KOPT-K1 (cell line): ENCODE data around the gene DSCAM.

Experiments used
- H3K27ac ChIP-seq: fragments of 200-600 bp; sonication (generic); 2 replicates; pipeline ENCODE4 v1.5.1; 2016; ENCODE audit warnings: antibody characterized with exemption, mild to moderate bottlenecking, low read depth, low read length; ENCODE audit not compliant: poor library complexity, severe bottlenecking
- H3K36me3 ChIP-seq: fragments of 200-600 bp; sonication (generic); 2 replicates; pipeline ENCODE4 v1.5.1; 2017; ENCODE audit warnings: antibody characterized with exemption, mild to moderate bottlenecking, low read length, moderate library complexity; ENCODE audit not compliant: insufficient read depth
- H3K9me3 ChIP-seq: fragments of 200-600 bp; sonication (generic); 2 replicates; pipeline ENCODE4 v1.5.1; 2017; ENCODE audit warnings: antibody characterized with exemption, low read length, mild to moderate bottlenecking; ENCODE audit not compliant: insufficient read depth, poor library complexity, severe bottlenecking

Gene DSCAM

GRCh38 chr21:40819071-40819900 is 27.7 kb downstream of the DSCAM start:
- no peaks in the 10 kb centered on the region for H3K36me3 ChIP-seq
- H3K9me3 ChIP-seq, result peaks cover 7% of the 10 kb centered on the region
- no peak overlapping the region for H3K27ac ChIP-seq

GRCh38 chr21:40813918-40814317 is 33.0 kb downstream of the DSCAM start:
- Histone ChIP-seq H3K36me3 (no peaks in the 10 kb centered on the region), H3K9me3 (no peaks in the 10 kb centered on the region), H3K27ac (no peak overlapping the region)

GRCh38 chr21:40809673-40810197 is 37.2 kb downstream of the DSCAM start:
- H3K27ac ChIP-seq, result no peak overlapping the region
- no peaks in the 10 kb centered on the region for H3K9me3 ChIP-seq
- H3K36me3 ChIP-seq, result no peaks in the 10 kb centered on the region

GRCh38 chr21:40803101-40803500 is 43.9 kb downstream of the DSCAM start:
- no peaks in the 10 kb centered on the region for H3K36me3 ChIP-seq
- H3K27ac ChIP-seq, result no peak overlapping the region
- peaks cover 34% of the 10 kb centered on the region for H3K9me3 ChIP-seq

- peaks cover 36% of the 10 kb centered on the region for H3K9me3 ChIP-seq
Measured at GRCh38 chr21:40800126-40800525, 46.8 kb downstream of the DSCAM start.

GRCh38 chr21:40797891-40798290 is 49.1 kb downstream of the DSCAM start:
- Histone ChIP-seq H3K36me3 (no peaks in the 10 kb centered on the region), H3K27ac (no peak overlapping the region), H3K9me3 (peaks cover 36% of the 10 kb centered on the region)

More at GRCh38 chr21:40800126-40800525, 46.8 kb downstream of the DSCAM start:
- no peak overlapping the region for H3K27ac ChIP-seq
- H3K36me3 ChIP-seq, result no peaks in the 10 kb centered on the region

GRCh38 chr21:40797410-40797809 is 49.5 kb downstream of the DSCAM start:
- Histone ChIP-seq H3K9me3 (peaks cover 36% of the 10 kb centered on the region), H3K27ac (no peak overlapping the region), H3K36me3 (no peaks in the 10 kb centered on the region)

- Histone ChIP-seq H3K27ac (no peak overlapping the region), H3K9me3 (peaks cover 28% of the 10 kb centered on the region), H3K36me3 (no peaks in the 10 kb centered on the region)
Measured at GRCh38 chr21:40796464-40796863, 50.5 kb downstream of the DSCAM start.

- peaks cover 18% of the 10 kb centered on the region for H3K9me3 ChIP-seq
- H3K27ac ChIP-seq, result no peak overlapping the region
- H3K36me3 ChIP-seq, result no peaks in the 10 kb centered on the region
Measured at GRCh38 chr21:40795313-40795712, 51.6 kb downstream of the DSCAM start.

GRCh38 chr21:40792691-40793456 is 54.1 kb downstream of the DSCAM start:
- Histone ChIP-seq H3K9me3 (no peaks in the 10 kb centered on the region), H3K27ac (no peak overlapping the region), H3K36me3 (no peaks in the 10 kb centered on the region)

GRCh38 chr21:40788635-40789034 is 58.3 kb downstream of the DSCAM start:
- no peaks in the 10 kb centered on the region for H3K9me3 ChIP-seq
- H3K27ac ChIP-seq, result no peak overlapping the region
- H3K36me3 ChIP-seq, result no peaks in the 10 kb centered on the region

- H3K27ac ChIP-seq, result no peak overlapping the region
- H3K36me3 ChIP-seq, result no peaks in the 10 kb centered on the region
- no peaks in the 10 kb centered on the region for H3K9me3 ChIP-seq
Measured at GRCh38 chr21:40783404-40783803, 63.6 kb downstream of the DSCAM start.

- Histone ChIP-seq H3K9me3 (peaks cover 4% of the 10 kb centered on the region), H3K36me3 (no peaks in the 10 kb centered on the region), H3K27ac (no peak overlapping the region)
Measured at GRCh38 chr21:40770435-40771055, 76.4 kb downstream of the DSCAM start.

- Histone ChIP-seq H3K9me3 (peaks cover 4% of the 10 kb centered on the region), H3K36me3 (no peaks in the 10 kb centered on the region), H3K27ac (no peak overlapping the region)
Measured at GRCh38 chr21:40769231-40769630, 77.7 kb downstream of the DSCAM start.

GRCh38 chr21:40768056-40768455 is 78.9 kb downstream of the DSCAM start:
- no peak overlapping the region for H3K27ac ChIP-seq

More at GRCh38 chr21:40768056-40768455, 78.9 kb downstream of the DSCAM start:
- Histone ChIP-seq H3K36me3 (no peaks in the 10 kb centered on the region), H3K9me3 (peaks cover 4% of the 10 kb centered on the region)
